H1 (cell line): ENCODE data around the gene ANKRD6. TPM values are rescaled to one million over a fixed set of nuclear protein-coding genes. Genes with fewer than 3 reads are reported as not detected.

Source experiments
- CTCF ChIA-PET: fragments of 300-600 bp; sonication (Branson Sonifier 250); formaldehyde crosslinking; loops from one replicate; lab custom pipeline; 2021; ENCODE audit not compliant: partially characterized antibody; lab: Charles Lee
- POLR2A ChIA-PET: fragments of 300-600 bp; sonication (Branson Sonifier 250); formaldehyde crosslinking; loops from one replicate; lab custom pipeline; 2021; ENCODE audit warnings: inconsistent platforms; ENCODE audit not compliant: partially characterized antibody; lab: Charles Lee
- DNase-seq, 2 experiments: peaks; one replicate each; pipeline versions ENCODE4 v3.0.0 to v3.0.0-alpha.2; 2010 to 2022; ENCODE audit warnings: low spot score in 2 of 2, low read depth in 1 of 2, mixed read lengths in 1 of 2
- FAIRE-seq: peaks from 2 replicates; lab custom pipeline; 2011; peaks lifted over from hg19 to GRCh38; lab: Jason Lieb, UNC
- H2AFZ ChIP-seq: 2 replicates; pipeline ENCODE4 v1.8.1; 2012; ENCODE audit warnings: low read length, inconsistent platforms
- H2AK5ac ChIP-seq: 2 replicates; pipeline ENCODE4 v1.6.1; 2013; ENCODE audit warnings: low read depth, low read length
- H2BK120ac ChIP-seq: replicated peaks from 2 replicates; pipeline ENCODE3; 2013; ENCODE audit warnings: low read depth, low read length, inconsistent platforms
- H2BK12ac ChIP-seq: 2 replicates; pipeline ENCODE4 v1.6.1; 2013; ENCODE audit warnings: low read depth, low read length
- H2BK15ac ChIP-seq: 2 replicates; pipeline ENCODE4 v1.6.1; 2013; ENCODE audit warnings: low read length
- H2BK20ac ChIP-seq: 2 replicates; pipeline ENCODE4 v1.6.1; 2013; ENCODE audit warnings: low read length
- H2BK5ac ChIP-seq: 2 replicates; pipeline ENCODE4 v1.6.1; 2013; ENCODE audit warnings: low read depth, low read length
- H3K14ac ChIP-seq: 2 replicates; pipeline ENCODE4 v1.6.1; 2013; ENCODE audit warnings: inconsistent platforms; ENCODE audit not compliant: insufficient read length
- H3K18ac ChIP-seq: 2 replicates; pipeline ENCODE4 v1.6.1; 2013; ENCODE audit warnings: low read length; ENCODE audit errors: extremely low read depth
- H3K23ac ChIP-seq: 2 replicates; pipeline ENCODE4 v1.6.1; 2013; ENCODE audit warnings: inconsistent platforms; ENCODE audit not compliant: insufficient read length
- H3K23me2 ChIP-seq: 2 replicates; pipeline ENCODE4 v1.6.1; 2013; ENCODE audit warnings: low read depth, low read length
- H3K27ac ChIP-seq: 2 replicates; pipeline ENCODE4 v1.6.1; 2011; ENCODE audit warnings: low read depth, low read length, inconsistent platforms
- H3K27me3 ChIP-seq, 4 experiments: replicated peaks in 1 of 4; 1 replicate in 1 of 4; 2 replicates in 3 of 4; pipeline versions ENCODE4 v1.6.1 to v1.8.1; 2011 to 2013; ENCODE audit warnings: low read length in 3 of 4, mild to moderate bottlenecking in 3 of 4, inconsistent platforms in 2 of 4, mixed read lengths in 2 of 4, moderate library complexity in 1 of 4; ENCODE audit not compliant: control insufficient read depth in 3 of 4, insufficient read depth in 3 of 4; ENCODE audit errors: extremely low read depth in 1 of 4
- H3K36me3 ChIP-seq, 4 experiments: 2 replicates each; pipeline versions ENCODE4 v1.6.1 to v1.8.1; 2011 to 2013; ENCODE audit warnings: mild to moderate bottlenecking in 4 of 4, low read length in 3 of 4, moderate library complexity in 2 of 4, control low read depth in 1 of 4, inconsistent platforms in 1 of 4; ENCODE audit not compliant: insufficient read depth in 4 of 4, control insufficient read depth in 2 of 4
- H3K4ac ChIP-seq: replicated peaks from 2 replicates; pipeline ENCODE3; 2013; ENCODE audit warnings: low read length, low read depth, mixed read lengths, inconsistent platforms; ENCODE audit not compliant: insufficient read length
- H3K4me1 ChIP-seq, 4 experiments: replicated peaks in 1 of 4; 1 replicate in 1 of 4; 2 replicates in 3 of 4; pipeline versions ENCODE4 v1.6.1 to v1.8.1; 2011 to 2013; ENCODE audit warnings: low read length in 3 of 4, inconsistent platforms in 2 of 4, mixed read lengths in 1 of 4; ENCODE audit not compliant: insufficient read depth in 4 of 4, control insufficient read depth in 3 of 4
- H3K4me2 ChIP-seq, 2 experiments: 2 replicates each; pipeline versions ENCODE4 v1.6.1 to v1.8.1; 2011 to 2013; ENCODE audit warnings: low read depth in 2 of 2, low read length in 2 of 2, control low read depth in 1 of 2, inconsistent platforms in 1 of 2, mild to moderate bottlenecking in 1 of 2; ENCODE audit not compliant: insufficient read depth in 1 of 2
- H3K4me3 ChIP-seq, 4 experiments: fragments of 200-600, 300-600 bp in 1 of 4; sonication (generic), shearing (Covaris generic), sonication (Bioruptor Twin) in 1 of 4; 2 replicates each; pipeline versions ENCODE4 v1.5.1 to v1.8.1; 2011 to 2016; ENCODE audit warnings: low read length in 4 of 4, low read depth in 3 of 4, control low read depth in 2 of 4, inconsistent platforms in 2 of 4, mild to moderate bottlenecking in 2 of 4, mixed read lengths in 1 of 4, moderate library complexity in 1 of 4; ENCODE audit not compliant: insufficient read depth in 2 of 4; ENCODE audit errors: extremely low read depth in 1 of 4
- H3K56ac ChIP-seq: replicated peaks from 2 replicates; pipeline ENCODE3; 2013; ENCODE audit warnings: low read depth, mild to moderate bottlenecking, mixed read lengths, low read length, inconsistent platforms; ENCODE audit not compliant: insufficient read length
- H3K79me1 ChIP-seq: 2 replicates; pipeline ENCODE4 v1.6.1; 2013; ENCODE audit warnings: low read depth, low read length, control low read depth
- H3K79me2 ChIP-seq, 2 experiments: 2 replicates each; pipeline versions ENCODE4 v1.6.1 to v1.8.1; 2012 to 2013; ENCODE audit warnings: low read length in 2 of 2, mild to moderate bottlenecking in 2 of 2, inconsistent platforms in 1 of 2; ENCODE audit not compliant: insufficient read depth in 2 of 2, control insufficient read depth in 1 of 2
- H3K9ac ChIP-seq, 4 experiments: replicated peaks in 1 of 4; 1 replicate in 1 of 4; 2 replicates in 3 of 4; pipeline versions ENCODE4 v1.6.1 to v1.8.1; 2011 to 2013; ENCODE audit warnings: low read depth in 3 of 4, low read length in 3 of 4, control low read depth in 2 of 4, mild to moderate bottlenecking in 2 of 4, moderate library complexity in 2 of 4, inconsistent platforms in 1 of 4; ENCODE audit errors: extremely low read depth in 1 of 4
- H3K9me3 ChIP-seq, 2 experiments: 2 replicates each; pipeline versions ENCODE4 v1.6.1 to v1.8.1; 2012 to 2013; ENCODE audit warnings: mild to moderate bottlenecking in 2 of 2, moderate library complexity in 2 of 2, control low read depth in 1 of 2, inconsistent platforms in 1 of 2, low read depth in 1 of 2, low read length in 1 of 2, mixed read lengths in 1 of 2; ENCODE audit not compliant: insufficient read depth in 2 of 2
- H4K20me1 ChIP-seq, 2 experiments: replicated peaks in 1 of 2; 2 replicates each; pipeline versions ENCODE3 to v1.8.1; 2011 to 2013; ENCODE audit warnings: inconsistent platforms in 2 of 2, low read length in 2 of 2, mild to moderate bottlenecking in 1 of 2; ENCODE audit not compliant: insufficient read depth in 2 of 2, control insufficient read depth in 1 of 2
- H4K5ac ChIP-seq: 2 replicates; pipeline ENCODE4 v1.6.1; 2013; ENCODE audit warnings: low read length, low read depth, mixed read lengths, inconsistent platforms; ENCODE audit not compliant: insufficient read length
- H4K8ac ChIP-seq: 2 replicates; pipeline ENCODE4 v1.8.0; 2013; ENCODE audit warnings: mild to moderate bottlenecking, moderate library complexity, low read length, inconsistent platforms; ENCODE audit not compliant: insufficient read depth; ENCODE audit errors: extremely low read depth
- H4K91ac ChIP-seq: replicated peaks from 2 replicates; pipeline ENCODE3; 2013; ENCODE audit warnings: low read length, mixed read lengths, inconsistent platforms; ENCODE audit not compliant: insufficient read length
- CBX8 ChIP-seq: fragments of 300-800, 300-1000 bp; sonication (generic); IDR thresholded peaks from 2 replicates; pipeline ENCODE4 v1.7.1; 2016; ENCODE audit warnings: low read depth, low read length, borderline replicate concordance
- CTBP2 ChIP-seq: IDR thresholded peaks from 2 replicates; pipeline ENCODE4 v1.7.0; 2011; ENCODE audit warnings: borderline replicate concordance, mild to moderate bottlenecking, moderate library complexity, mixed read lengths, low read length; ENCODE audit not compliant: insufficient read depth, insufficient read length
- KDM1A ChIP-seq: fragments of 200-600, 300-600 bp; sonication (generic); IDR thresholded peaks from 2 replicates; pipeline ENCODE4 v1.7.1; 2016; ENCODE audit warnings: mild to moderate bottlenecking, low read length, borderline replicate concordance
- SIN3A ChIP-seq, 2 experiments: IDR thresholded peaks in 1 of 2; conservative IDR thresholded peaks in 1 of 2; 2 replicates each; pipeline ENCODE4 v1.6.1; 2011 to 2012; ENCODE audit warnings: low read length in 2 of 2, improper control_type of control experiment in 1 of 2, low read depth in 1 of 2, mild to moderate bottlenecking in 1 of 2
- SP2 ChIP-seq: IDR thresholded peaks from 2 replicates; pipeline ENCODE4 v1.6.1; 2012; ENCODE audit warnings: mild to moderate bottlenecking, low read length, inconsistent platforms
- SUZ12 ChIP-seq: fragments of 200-600 bp; sonication (generic); IDR thresholded peaks from 2 replicates; pipeline ENCODE4 v1.6.1; 2012; ENCODE audit warnings: mild to moderate bottlenecking, inconsistent platforms, low read length, moderate library complexity, mixed read lengths
- TAF1 ChIP-seq: IDR thresholded peaks from 2 replicates; pipeline ENCODE4 v1.6.1; 2011; ENCODE audit warnings: mild to moderate bottlenecking, low read depth, low read length
- WGBS, 2 experiments: shearing (Covaris generic) in 1 of 2; methylation state at CpG; one replicate each; pipeline versions ENCODE4 v1.1.6 to v1.1.7; 2013 to 2015; ENCODE audit warnings: low lambda C conversion rate in 2 of 2, mixed read lengths in 2 of 2, inconsistent platforms in 1 of 2, low coverage in 1 of 2, missing lambda C conversion rate in 1 of 2; ENCODE audit not compliant: insufficient replicate concordance in 2 of 2, insufficient coverage in 1 of 2, insufficient read length in 1 of 2; ENCODE audit errors: extremely low coverage in 1 of 2, missing lambda C conversion rate in 1 of 2; 5-methylcytosine and 5-hydroxymethylcytosine counted together
- polyA plus RNA-seq, 7 experiments: library from polyadenylated mRNA; depleted of rRNA in 3 of 7; stranded (reverse) in 5 of 7; unstranded in 2 of 7; fragments of >200 nt in 5 of 7; fragments of 200-250 nt in 2 of 7; gene quantifications; 1 replicate in 5 of 7; 2 replicates in 1 of 7; 4 replicates in 1 of 7; pipeline versions ENCODE4 v1.2.1 to v1.2.3, GENCODE V29; 2011 to 2013; ENCODE audit warnings: missing spikeins in 2 of 7, mixed read lengths in 2 of 7
- total RNA-seq: library from RNA; stranded (reverse); fragmentation: NEBNext Ultra II Directional; extraction: Animal tissue kit (Norgen Biotek cat#: 25700); gene quantifications from 2 replicates; pipeline ENCODE4 v1.2.1, GENCODE V29; 2021

The ANKRD6 gene
- total and polyA plus RNA-seq, 2 of the 8 experiments (the other 6 are each of a cell fraction or from before 2014, with no cell fraction given), result 5.9 to 12.8 TPM

- H3K27me3 ChIP-seq, result peaks cover 2 to 19% (median 16%) of the 10 kb centered on the region in 4 experiments
- no peak within 1 kb of the TSS for H3K27ac ChIP-seq
- CTCF ChIA-PET, result interaction anchor here (0.6 to 4.5 kb wide), 8 partner anchors 9 to 435 kb away, joined by 3 to 13 read pairs (median 4); no protein-coding TSS in a partner anchor
- H4K20me1 ChIP-seq, result no peaks in the 10 kb centered on the region
- H3K79me2 ChIP-seq, result peaks cover 0 to 17% of the 10 kb centered on the region in 2 experiments; a peak in 2 of 4 replicates
- H3K23ac ChIP-seq, result no peak within 1 kb of the TSS
- H3K56ac ChIP-seq, result no peak within 1 kb of the TSS
- H4K5ac ChIP-seq, result peak within 1 kb of the TSS; percentile 34
- POLR2A ChIA-PET, result interaction anchor here (1.3 to 1.6 kb wide), 2 partner anchors 39 to 227 kb away, joined by 3 read pairs; no protein-coding TSS in a partner anchor
- no peaks in the 10 kb centered on the region for H3K36me3 ChIP-seq
- no peak within 1 kb of the TSS for H3K4ac ChIP-seq
- H4K8ac ChIP-seq, result peak within 1 kb of the TSS; percentile 5
- peak within 1 kb of the TSS; percentile 68 to 98 for H3K4me2 ChIP-seq
- no peaks in the 10 kb centered on the region; the same call in 1 of the 2 replicates for H3K79me1 ChIP-seq
- peak within 1 kb of the TSS in 3 of 4 experiments; percentile 24 to 39 (median 34); a peak in 5 of 7 replicates for H3K9ac ChIP-seq
- peak in 1 of 2 experiments; percentile 67 for DNase-seq
- WGBS, 2 experiments, result 3% methylated on average over 26 of the region's 85 CpGs; no CpG with 5 or more reads in 1 of the 2 experiments
- peaks cover 19% of the 10 kb centered on the region for H3K23me2 ChIP-seq
- H2BK20ac ChIP-seq, result no peak within 1 kb of the TSS
- H2BK5ac ChIP-seq, result no peak within 1 kb of the TSS; the same call in 1 of the 2 replicates
- H2BK15ac ChIP-seq, result peak within 1 kb of the TSS; percentile 61; the same call in 1 of the 2 replicates
- peak within 1 kb of the TSS; percentile 34; the same call in 1 of the 2 replicates for H2AFZ ChIP-seq
- H4K91ac ChIP-seq, result no peak within 1 kb of the TSS
- peak within 1 kb of the TSS; percentile 80 for H3K18ac ChIP-seq
- peak within 1 kb of the TSS; percentile 63 to 98 (median 68) for H3K4me3 ChIP-seq
- peaks cover 10 to 11% (median 10%) of the 10 kb centered on the region in 4 experiments; a peak in 6 of 7 replicates for H3K4me1 ChIP-seq
- FAIRE-seq, result no peak
- no peak within 1 kb of the TSS for H2AK5ac ChIP-seq
- peak within 1 kb of the TSS; percentile 26 for H2BK120ac ChIP-seq
- no peaks in the 10 kb centered on the region for H3K9me3 ChIP-seq
- H2BK12ac ChIP-seq, result peak within 1 kb of the TSS; percentile 52; the same call in 1 of the 2 replicates
- H3K14ac ChIP-seq, result no peak within 1 kb of the TSS
- TF ChIP-seq SIN3A (conservative IDR thresholded peaks at IDR 0.05 in 1 of 2, IDR thresholded peaks at IDR 0.05 in 1 of 2; ENCODE audit: low read depth in 1 of 2, low read length in 2 of 2) (peak in 1 of 2 experiments; percentile 61; a peak in 1 of 4 replicates), SP2 (no peak), CTBP2 (peak; percentile 44), TAF1 (0 out of 2 replicates have a peak, but pooled peaks have one; percentile 23), CBX8 (no peak), KDM1A (no peak), SUZ12 (peak; percentile 21; the same call in 1 of the 2 replicates)
Observed at GRCh38 chr6:89412071-89413005, 20.6 kb upstream of the ANKRD6 start, which contains the start of gene RRAGD. Gene RRAGD (minus strand): TSS chr6:89412273. CDS start chr6:89411993, 280 bp downstream.
